Head of caudate nucleus (tissue), 42 donors: ENCODE data around the gene BORA.
A peak's percentile ranks its signal among the peaks of the same experiment; 100 is the strongest.
"Not testable (repeated sequence)": the region's sequence is repeated elsewhere in the genome, so short reads cannot be mapped to it uniquely, and the experiment has no call there.

Experiments used
- DNase-seq, 42 donors: peaks; one replicate each; pipeline versions ENCODE4 v3.0.0 to v3.0.0-alpha.2; 2020 to 2021; ENCODE audit warnings: mixed read lengths in 7 of 42
- intact Hi-C: fragments of 100-400 bp; cut with DNase I; formaldehyde crosslinking; loops from one replicate; pipeline ENCODE4 v1.15.0; 2022

Gene BORA

DNA sequence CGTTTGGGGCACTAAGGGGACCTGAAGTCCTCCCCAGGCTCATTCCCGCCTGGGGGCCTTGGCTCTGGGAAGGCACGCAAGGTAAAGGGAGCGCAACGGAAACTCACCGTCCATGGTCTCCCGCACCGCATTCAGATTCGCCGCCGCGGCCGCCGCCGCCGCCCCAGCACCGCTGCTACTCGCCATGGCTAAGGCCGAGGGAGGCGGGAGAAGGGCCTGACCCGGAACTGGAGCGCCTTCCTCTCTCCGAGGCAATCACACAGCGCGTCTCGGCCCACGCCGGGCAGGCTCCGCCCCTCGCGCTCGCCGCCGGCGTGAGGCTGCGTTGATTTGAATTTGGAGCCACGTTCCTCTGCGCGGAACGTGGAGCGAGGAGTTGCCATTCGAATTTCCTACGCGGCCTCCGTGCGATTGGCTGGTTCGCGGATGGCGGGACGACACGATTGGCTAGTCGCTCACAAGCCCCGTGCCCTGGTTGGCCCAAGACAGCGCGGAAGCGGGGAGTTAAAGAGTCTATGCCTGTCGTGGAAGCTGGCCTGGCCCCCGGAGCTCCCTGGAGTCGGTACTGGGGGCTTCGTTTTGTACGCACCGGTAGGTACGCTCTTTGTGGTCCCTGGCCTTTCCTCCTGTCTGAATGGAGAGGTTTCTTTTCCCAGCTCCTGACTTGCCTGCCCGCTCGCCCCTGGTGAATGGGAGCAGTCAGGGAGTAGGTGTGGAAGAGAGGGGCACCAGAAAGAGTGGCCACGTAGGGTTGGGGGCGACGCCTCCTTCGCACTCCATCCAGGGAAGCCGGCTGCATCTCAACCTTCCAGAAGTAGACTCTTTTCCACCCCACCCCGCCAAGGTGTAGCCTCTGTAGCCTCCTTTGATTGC lies at the start of gene BORA, which contains the start of gene MZT1:
Gene BORA, plus strand, starts transcription at position 507 of the 873 bp plus-strand sequence. CDS start 1,018 bp downstream, outside the sequence.
Gene MZT1, minus strand, starts transcription at position 213 of the 873 bp plus-strand sequence. Its CDS starts 27 bp downstream, at position 186.
- intact Hi-C loops = no loop called here
- DNase-seq = peak; percentile 87 to 97 (median 94)

DNA sequence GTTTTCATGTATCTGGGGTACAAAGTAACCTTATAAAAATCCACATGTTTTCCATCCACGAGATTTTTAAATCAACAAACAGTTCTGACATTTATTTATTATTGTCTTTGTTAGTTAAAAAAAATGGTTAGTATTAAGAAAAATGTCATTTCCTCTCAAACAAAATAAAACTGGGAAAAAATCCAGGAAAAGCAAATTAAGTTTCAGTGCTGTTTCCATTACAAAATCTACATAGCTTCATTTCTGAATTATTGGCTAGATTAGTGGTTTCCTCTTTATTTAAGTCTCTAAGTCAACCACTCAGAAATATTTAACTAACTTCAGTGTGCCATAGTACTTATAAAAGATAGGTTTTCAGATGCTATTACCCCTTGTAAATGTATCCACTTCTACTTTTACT lies 49.4 kb upstream of the BORA start:
- intact Hi-C loops = no loop called here
- no peak for DNase-seq

DNA sequence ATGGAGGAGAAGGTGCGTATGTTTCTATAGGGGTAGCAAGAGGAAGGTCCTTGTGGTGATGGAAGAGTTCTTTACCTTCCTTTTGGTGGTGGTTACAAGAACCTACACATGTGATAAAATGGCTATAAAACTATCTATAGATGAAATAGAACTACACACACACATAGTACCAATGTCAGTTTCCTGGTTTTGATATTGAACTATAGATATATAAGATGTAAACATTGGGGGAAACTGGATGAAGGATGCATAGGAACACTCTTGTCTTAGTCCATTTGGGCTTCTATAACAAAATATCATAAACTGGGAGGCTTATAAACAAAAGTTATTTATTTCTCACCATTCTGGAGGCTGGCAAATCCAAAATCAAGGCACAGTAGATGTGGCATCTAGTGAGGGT lies 47.4 kb upstream of the BORA start:
- intact Hi-C loops = no loop called here
- DNase-seq = no peak

DNA sequence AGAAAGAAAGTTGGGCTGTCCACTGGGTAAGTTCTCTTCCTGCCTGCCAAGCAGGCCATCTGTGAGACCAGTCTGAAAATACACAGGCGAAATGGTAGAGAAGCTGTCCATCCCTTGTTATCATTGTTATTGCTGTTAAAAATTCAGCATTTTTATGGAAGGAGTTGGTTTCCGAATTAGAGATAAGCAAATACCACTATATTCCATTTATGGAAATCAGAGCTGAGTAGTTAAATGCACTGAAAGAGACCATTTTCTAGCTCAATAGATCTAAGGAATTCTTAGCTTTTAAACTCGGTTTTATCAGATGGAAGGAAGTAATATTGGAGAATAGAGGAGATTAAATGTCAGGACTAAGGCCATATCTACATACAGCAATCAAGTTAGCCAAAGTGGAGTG lies 41.0 kb upstream of the BORA start:
- intact Hi-C loops = no loop called here

DNA sequence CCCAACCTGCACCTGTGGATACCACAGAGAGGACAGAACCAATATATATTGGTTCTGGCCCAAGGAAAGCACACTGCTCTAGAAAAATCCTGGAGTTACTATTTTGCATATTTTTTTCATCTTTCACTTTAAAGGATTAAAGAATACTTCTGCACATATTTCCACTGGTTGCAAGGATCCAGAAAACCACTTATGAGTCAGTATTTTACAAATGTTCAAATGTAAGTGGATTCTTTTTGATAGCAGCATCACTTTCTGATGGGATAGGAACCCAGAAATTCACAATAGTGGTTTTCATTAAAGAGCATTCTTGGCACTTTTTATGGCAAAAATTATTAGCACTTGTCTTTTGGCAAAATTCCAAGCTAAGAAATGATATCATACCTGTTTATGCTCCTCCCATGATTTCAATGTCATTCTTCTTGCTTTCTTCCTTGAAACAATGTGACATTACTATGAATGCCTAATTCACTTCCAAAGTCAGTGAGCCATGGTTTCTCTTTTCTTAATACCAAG lies 38.5 kb upstream of the BORA start:
- DNase-seq = no peak
- intact Hi-C loops = no loop called here

More for the DNA sequence above, 41.0 kb upstream of the BORA start:
- no peak for DNase-seq

DNA sequence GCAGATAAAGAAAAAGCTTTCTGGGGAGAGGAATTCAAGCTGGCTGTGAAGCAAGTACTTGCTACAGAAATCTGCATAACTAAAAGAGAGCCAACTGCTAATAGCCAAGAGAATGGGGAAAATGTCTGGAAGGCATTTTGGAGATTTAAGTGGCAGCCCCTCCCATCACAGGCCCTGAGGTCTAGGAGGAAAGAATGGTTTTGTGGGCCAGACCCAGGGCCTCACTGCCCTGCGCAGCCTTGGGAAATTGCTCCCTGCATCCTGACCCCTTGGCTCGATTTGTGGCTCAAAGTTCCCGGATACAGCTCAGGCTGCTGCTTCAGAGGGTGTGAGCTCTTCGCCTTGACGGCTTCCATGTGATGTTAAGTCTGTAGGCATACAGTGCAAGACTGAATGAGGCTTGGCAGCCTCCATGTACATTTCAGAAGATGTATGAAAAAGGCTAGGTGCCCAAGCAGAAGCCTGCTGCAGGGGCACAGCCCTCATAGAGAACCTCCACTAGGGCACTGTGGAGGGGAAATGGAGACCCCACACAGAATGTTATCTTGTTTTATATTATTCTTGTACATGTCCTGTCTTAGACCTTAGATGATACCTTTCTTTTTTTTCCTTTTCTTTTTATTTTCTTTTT lies 34.7 kb upstream of the BORA start:
- intact Hi-C loops = no loop called here
- DNase-seq = no peak

DNA sequence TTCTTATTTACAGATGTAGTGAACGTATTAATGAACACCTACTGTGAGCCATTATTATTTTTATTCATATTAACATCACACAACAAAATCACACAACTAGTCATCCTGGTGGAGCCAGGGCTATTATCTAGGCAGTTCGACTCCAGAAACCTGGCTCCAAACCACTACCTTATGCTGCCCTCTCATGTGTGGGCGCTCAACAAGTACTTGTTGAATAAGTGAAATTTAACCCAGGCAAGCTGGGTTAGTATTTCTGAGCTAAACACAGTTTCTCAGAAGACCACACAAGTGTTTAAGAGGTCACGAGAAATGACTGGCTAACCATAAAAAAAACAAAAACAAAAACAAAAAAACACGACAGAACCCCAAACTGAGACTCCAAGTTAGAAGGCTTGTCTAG lies 33.9 kb upstream of the BORA start:
- DNase-seq = no peak
- intact Hi-C loops = no loop called here

DNA sequence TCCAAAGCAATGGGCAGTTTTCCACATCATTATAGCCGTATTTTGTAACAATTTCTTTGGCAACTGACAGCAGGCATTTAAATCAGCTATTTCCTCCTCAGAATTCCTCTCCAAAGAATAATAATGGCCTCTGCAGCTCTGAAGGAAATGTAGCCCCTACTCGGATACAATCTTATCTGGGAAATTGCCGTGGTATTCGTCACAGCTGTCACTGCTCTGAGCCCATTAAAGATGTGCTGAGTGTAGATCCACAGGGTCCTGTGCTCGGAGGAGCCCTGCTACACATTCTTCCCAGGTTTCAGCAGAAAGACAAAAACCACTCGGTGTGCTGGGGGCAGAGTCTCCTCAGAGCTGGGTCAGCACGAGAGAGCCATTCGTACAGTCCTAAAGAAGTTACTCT lies 33.4 kb upstream of the BORA start:
- no peak for DNase-seq
- intact Hi-C loops = no loop called here

DNA sequence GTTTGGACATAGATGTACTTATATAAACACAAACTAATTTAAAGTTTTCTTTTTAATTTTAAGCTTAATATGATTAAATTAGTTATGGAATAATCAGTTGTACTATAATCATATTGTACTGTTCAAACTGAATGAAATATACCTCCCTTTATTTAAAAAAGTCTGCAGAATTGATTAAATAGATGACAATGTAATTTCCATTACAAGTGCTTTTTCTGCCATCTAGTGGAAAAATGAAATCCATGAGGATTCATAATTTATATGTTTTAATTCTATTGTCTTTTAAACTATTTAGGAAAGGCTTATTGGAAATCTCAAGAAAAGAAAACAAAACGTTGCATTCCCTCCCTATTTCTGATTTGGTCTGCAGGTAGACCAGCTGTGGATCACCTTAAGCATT lies 31.1 kb upstream of the BORA start:
- intact Hi-C loops = no loop called here
- DNase-seq = no peak

DNA sequence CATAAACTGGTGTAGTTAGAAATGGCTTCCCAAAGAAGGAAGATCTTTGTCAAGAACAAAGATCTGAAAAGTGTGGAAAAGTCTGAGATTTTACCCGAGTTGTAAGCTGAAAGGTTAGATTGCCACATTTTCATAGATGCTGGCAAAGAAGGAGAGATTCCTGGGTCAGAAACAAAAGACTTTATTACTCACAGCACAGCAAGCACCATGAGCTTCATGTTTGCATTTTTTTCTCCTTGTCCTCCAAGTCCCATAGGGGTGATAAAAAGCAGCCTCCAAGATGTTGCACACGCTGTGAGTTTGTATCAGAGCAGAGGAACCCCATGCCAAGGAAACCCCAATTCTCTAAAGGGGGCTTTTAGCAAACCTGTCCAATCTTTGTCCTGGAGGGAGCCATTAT lies 29.6 kb upstream of the BORA start:
- DNase-seq = no peak
- intact Hi-C loops = no loop called here

DNA sequence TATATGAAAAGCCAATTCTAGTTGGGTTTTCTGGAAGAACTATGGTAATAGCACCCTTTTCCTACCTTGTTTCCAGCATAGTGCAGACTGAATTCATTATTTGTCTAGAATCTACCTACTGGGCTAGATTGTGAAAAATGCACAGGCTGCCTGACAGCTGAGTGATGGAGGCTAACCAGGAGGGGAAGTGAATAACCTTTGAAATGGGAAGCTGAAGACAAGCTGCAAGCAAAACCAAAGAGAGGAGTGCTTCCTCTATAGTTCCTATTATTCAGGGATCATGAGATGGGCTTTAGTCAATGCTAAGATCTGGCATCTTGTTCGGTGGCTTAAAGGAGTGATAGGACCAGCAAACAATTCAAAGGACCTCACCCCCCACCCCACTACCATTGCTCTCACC lies 27.2 kb upstream of the BORA start:
- no peak for DNase-seq
- intact Hi-C loops = no loop called here

DNA sequence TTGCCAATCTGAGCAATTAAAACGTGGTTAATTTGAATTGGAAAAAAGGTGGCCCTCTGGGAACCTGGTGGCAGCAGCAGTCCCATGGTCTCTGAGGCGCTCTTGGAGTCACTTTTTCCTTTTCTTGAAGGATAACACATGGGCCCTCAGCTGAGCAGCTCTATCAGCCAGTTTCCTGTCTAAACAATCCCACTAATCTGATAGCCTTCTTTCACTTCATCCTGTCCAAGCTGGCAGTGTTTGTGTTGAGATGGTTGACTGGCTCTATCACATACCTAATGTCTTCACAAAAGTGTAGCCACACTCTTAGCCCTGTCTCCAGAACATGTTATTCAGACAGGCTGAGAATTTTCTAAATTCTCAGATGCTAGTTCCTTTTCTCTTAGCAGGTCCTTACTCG lies 10.9 kb upstream of the BORA start:
- no peak for DNase-seq
- intact Hi-C loops = no loop called here

DNA sequence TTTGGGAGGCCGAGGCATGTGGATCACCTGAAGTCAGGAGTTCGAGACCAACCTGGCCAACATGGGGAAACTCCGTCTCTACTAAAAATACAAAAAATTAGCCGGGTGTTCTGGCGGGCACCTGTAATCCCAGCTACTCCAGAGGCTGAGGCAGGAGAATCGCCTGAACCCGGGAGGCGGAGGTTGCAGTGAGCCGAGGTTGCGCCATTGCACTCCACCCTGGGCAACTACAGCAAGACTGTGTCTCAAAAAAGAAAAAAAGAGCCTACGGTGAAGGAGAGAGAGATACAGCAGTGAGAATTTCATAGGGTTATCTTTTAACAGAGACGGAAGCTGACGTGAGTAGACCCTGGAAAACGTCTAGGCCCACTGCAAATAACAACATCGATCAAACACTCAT lies 1.5 kb upstream of the BORA start:
- intact Hi-C loops = not testable (repeated sequence)

DNA sequence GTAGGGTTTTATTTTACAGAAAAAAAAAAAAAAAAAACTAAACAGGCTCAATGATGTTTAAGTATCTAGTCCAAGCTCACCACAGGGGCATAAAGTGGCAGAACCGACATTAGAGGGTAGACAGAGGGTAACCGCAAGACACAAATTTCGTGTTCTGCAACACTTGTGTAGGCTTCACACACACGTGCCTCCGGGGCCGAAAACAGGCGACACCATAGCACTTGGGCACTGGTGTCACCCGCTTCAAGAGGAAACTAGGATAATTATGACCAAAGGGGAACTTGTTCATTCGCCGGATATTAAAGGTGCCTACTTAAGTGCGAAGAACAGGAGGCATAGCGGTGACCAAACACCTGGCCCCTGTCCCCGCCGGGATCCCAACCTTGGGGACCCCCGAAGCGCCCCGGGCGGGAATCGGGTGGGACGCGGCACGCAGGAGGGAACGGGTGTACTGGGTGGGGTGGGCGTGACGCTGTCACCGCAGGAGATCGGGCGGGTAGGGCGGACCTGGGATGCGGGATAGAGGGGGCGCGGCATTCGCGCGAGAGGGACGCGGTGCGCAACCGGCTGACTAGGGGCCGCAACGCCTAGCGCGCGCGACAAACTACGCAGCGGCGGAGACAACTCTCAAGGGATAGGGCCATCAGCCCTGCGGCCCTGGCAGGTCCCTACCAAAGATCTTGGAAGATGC lies 852 bp upstream of the BORA start:
- peak in 41 of 42 donors; percentile 7 to 75 (median 45) for DNase-seq
- intact Hi-C loops = no loop called here

More for the DNA sequence above, 1.5 kb upstream of the BORA start:
- not testable (repeated sequence) for DNase-seq

DNA sequence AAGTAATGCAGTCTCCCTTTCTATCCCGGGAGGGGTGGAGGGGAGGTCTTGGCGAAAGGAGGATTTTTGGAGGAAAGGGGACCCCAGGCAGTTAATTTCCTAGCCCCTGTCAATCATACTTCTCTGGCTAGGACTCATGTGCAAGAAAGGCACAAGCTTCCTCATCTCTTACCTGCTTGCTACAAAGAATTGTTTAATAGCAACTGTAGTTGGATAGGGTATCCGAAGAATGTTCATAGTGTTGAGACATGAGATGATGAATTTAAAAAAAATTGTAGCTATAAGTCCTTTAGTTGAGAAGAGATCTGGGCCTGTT lies 525 bp downstream of the BORA start:
- no peak for DNase-seq
- intact Hi-C loops = no loop called here

DNA sequence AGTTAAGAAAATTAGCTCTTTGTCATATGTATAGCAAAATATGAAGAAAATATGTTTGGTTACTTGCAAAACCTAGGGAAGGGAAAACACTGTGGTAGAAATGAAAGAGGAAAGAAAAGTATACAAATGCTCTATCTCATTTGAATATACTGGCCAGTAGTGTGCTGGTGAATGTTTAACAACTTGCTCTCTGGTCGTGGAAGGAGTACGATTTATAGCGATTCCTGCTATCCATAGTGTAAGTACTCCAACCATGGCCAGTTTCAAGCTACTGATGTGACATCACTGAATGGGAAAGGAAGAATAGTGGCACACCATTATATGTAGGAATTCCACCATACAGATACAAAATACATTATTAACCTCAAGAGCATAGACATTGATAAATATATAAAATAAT lies 9.3 kb downstream of the BORA start:
- no peak for DNase-seq
- intact Hi-C loops = no loop called here

DNA sequence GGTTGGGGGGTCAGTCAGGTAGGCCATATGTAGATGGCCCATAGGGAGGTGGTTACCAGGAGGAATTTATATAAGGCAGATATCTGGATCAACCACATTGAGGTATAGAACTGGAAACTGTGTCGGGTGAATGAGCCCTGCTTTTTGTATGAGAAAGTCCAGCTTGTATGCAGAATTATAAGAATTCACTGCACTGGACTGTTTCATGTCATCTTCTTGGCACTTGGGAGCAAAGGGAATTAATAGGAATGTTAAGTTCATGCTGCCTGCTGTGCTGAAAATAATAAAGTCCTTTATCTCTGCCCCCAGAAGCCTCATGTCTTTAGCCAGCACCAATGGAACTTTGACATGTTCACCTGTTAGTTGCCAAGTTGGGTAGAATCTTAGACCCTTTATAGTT lies 12.3 kb downstream of the BORA start:
- no peak for DNase-seq
- intact Hi-C loops = no loop called here

DNA sequence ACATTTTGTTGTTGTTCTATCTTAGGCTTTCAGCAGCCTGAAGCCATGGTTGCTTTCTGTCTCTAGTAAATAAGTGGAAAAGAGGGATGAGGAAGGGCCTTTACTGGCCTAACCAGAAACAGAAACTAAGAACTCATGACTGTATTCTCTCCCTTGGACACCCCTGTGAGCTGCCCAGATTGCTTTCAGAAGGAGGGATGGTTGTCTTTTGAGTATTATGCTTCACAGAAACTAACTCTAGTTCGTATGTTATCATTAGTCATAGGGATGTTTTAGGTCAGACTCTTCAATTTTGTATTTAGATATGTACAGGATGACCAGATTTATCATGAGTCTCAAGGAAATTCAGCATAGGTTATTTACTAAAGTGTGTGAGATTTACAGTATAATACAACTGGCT lies 17.5 kb downstream of the BORA start:
- DNase-seq = no peak
- intact Hi-C loops = no loop called here

DNA sequence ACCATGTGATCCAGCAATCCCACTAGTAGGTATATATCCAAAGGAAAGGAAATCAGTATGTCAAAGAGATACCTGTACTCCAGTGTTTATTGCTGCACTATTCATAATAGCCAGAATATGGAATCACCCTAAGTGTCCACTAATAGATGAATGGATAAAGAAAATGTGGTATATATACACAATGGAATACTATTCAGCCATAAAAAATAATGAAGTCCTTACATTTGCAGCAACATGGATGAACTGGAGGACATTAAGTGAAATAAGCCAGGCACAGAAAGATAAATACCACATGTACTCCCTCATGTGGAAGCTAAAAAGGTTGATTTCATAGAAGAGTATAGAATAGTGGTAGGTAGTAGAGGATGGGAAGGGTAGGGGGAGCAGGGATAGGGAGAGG lies 23.5 kb downstream of the BORA start:
- intact Hi-C loops = no loop called here
- DNase-seq = no peak

DNA sequence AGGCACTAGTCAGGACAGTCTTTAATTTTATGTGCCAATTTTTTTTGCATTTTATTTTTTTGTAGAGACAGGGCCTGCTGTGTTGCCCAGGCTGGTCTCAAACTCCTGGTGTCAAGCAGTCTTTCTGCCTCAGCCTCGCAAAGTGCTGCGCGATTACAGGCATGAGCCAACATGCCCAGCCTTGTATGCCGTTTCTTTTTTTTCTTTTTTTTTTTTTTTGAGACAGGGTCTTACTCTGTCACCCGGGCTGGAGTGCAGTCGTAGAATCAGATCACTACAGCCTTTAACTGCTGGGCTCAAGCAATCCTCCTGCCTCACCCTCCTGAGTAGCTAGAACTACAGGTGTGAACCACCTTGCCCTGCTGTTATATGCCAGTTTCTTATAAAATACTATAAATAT lies 26.4 kb downstream of the BORA start:
- intact Hi-C loops = no loop called here
- DNase-seq = no peak
